ENCODE results near the gene SPDYE3.

The SPDYE3 gene

GRCh38 chr7:100370303-100370702 lies 62.8 kb downstream of the SPDYE3 start:
- Mint-ChIP-seq H3K27me3 (no peaks in the 10 kb centered on the region), H3K36me3 (ENCODE audit: insufficient read depth) (peaks cover 14% of the 10 kb centered on the region), H3K4me1 (peaks cover 49% of the 10 kb centered on the region), H3K27ac (ENCODE audit: low read depth) (peak overlapping the region; percentile 82), H3K4me3 (no peak overlapping the region), H3K9me3 (no peaks in the 10 kb centered on the region)
- no peak for DNase-seq (ENCODE audit: low spot score in 2 of 2)
- ATAC-seq (replicated peaks; ENCODE audit: extremely low read depth, poor library complexity, severe bottlenecking): no peak

- Mint-ChIP-seq H3K36me3 (ENCODE audit: insufficient read depth) (peaks cover 14% of the 10 kb centered on the region), H3K4me3 (no peak overlapping the region), H3K27me3 (no peaks in the 10 kb centered on the region), H3K27ac (ENCODE audit: low read depth) (peak overlapping the region; percentile 89), H3K4me1 (peaks cover 46% of the 10 kb centered on the region), H3K9me3 (no peaks in the 10 kb centered on the region)
- ATAC-seq (replicated peaks; ENCODE audit: extremely low read depth, poor library complexity, severe bottlenecking) (no peak), DNase-seq (ENCODE audit: low spot score in 2 of 2) (no peak)
Observed at GRCh38 chr7:100370746-100371145, 63.2 kb downstream of the SPDYE3 start.

- Mint-ChIP-seq H3K27me3 (no peaks in the 10 kb centered on the region), H3K9me3 (no peaks in the 10 kb centered on the region), H3K36me3 (ENCODE audit: insufficient read depth) (peaks cover 7% of the 10 kb centered on the region), H3K4me1 (peaks cover 37% of the 10 kb centered on the region), H3K27ac (ENCODE audit: low read depth) (peak overlapping the region; percentile 89), H3K4me3 (no peak overlapping the region)
- DNase-seq (ENCODE audit: low spot score in 2 of 2): no peak
- ATAC-seq (replicated peaks; ENCODE audit: extremely low read depth, poor library complexity, severe bottlenecking): no peak
Observed at GRCh38 chr7:100371561-100372171, 64.2 kb downstream of the SPDYE3 start.
